Right lobe of liver (tissue), 6 donors: Measurements from ENCODE around the gene CAB39L. TPM values are rescaled to one million over a fixed set of nuclear protein-coding genes. Genes with fewer than 3 reads are reported as not detected.

Experiments
- ATAC-seq, 4 donors: fragments of 200-7000 bp; cut with Tn5 transposase; one replicate each; pipeline ENCODE4 v1.9.1; 2020; ENCODE audit warnings: mild to moderate bottlenecking in 4 of 4, moderate library complexity in 4 of 4
- DNase-seq, 3 donors: peaks; one replicate each; pipeline ENCODE4 v3.0.0-alpha.2; 2020
- H3K27ac ChIP-seq, 3 donors: fragments of 200-600 bp; one replicate each; pipeline ENCODE4 v1.8.0; 2022
- H3K27me3 ChIP-seq, 2 donors: fragments of 200-600 bp; one replicate each; pipeline ENCODE4 v1.8.0; 2022
- H3K36me3 ChIP-seq, 4 donors: fragments of 200-600 bp; sonication (generic) in 1 of 4; one replicate each; pipeline versions ENCODE4 v1.5.1 to v1.8.0; 2017 to 2022; ENCODE audit warnings: control low read depth in 1 of 4
- H3K4me1 ChIP-seq, 4 donors: fragments of 200-600 bp; sonication (generic) in 1 of 4; one replicate each; pipeline versions ENCODE4 v1.5.1 to v1.8.0; 2017 to 2022; ENCODE audit warnings: control low read depth in 1 of 4
- H3K4me3 ChIP-seq, 3 donors: fragments of 200-600 bp; one replicate each; pipeline ENCODE4 v1.8.0; 2022
- H3K9me3 ChIP-seq, 4 donors: fragments of 200-600 bp; sonication (generic) in 1 of 4; one replicate each; pipeline versions ENCODE4 v1.5.1 to v1.8.0; 2017 to 2022; ENCODE audit warnings: control low read depth in 1 of 4
- CTCF ChIP-seq, 4 donors: fragments of 200-600 bp in 3 of 4; fragments of 450-650 bp in 1 of 4; IDR thresholded peaks; one replicate each; pipeline versions ENCODE4 v1.5.1 to v1.8.0; 2016 to 2022; ENCODE audit warnings: antibody characterized with exemption in 4 of 4, mild to moderate bottlenecking in 2 of 4
- POLR2A ChIP-seq: fragments of 450-650 bp; IDR thresholded peaks from one replicate; pipeline ENCODE4 v1.6.1; 2017; ENCODE audit warnings: antibody characterized with exemption, mild to moderate bottlenecking
- WGBS: methylation state at CpG from one replicate; pipeline ENCODE4 v1.1.6; 2018; ENCODE audit warnings: low coverage, low lambda C conversion rate; ENCODE audit not compliant: insufficient coverage; ENCODE audit errors: missing lambda C conversion rate; 5-methylcytosine and 5-hydroxymethylcytosine counted together
- intact Hi-C, 2 donors: fragments of 100-400 bp; cut with DNase I; formaldehyde crosslinking; loops; one replicate each; pipeline versions ENCODE4 v1.11.2 to v1.14.1; 2022
- total RNA-seq, 6 experiments: library from RNA; depleted of rRNA in 2 of 6; stranded (reverse); fragments of >200 nt in 2 of 6; fragmentation: NEBNext Ultra II Directional in 3 of 6; extraction: Animal tissue kit (Norgen Biotek cat#: 25700) in 3 of 6; gene quantifications; one replicate each; pipeline versions ENCODE4 v1.1.0 to v1.2.4, GENCODE V29; 2016 to 2023
- donor health status: DM: no; HTN: yes; CAD: no.
- donor health status: DM: no; HTN: no; CAD: no.
- donor health status: DM: no; HTN: no; CAD: no.
- donor health status: DM: no; HTN: yes; CAD: no.
- donor health status: DM: no; HTN: yes; CAD: no.

The CAB39L gene
- total RNA-seq, 6 experiments from 2014 or later, result 1.9 to 4.1 (median 2.8) TPM

GRCh38 chr13:49305792-49306425 lies 138.0 kb downstream of the CAB39L start:
- TF ChIP-seq POLR2A (no peak), CTCF (IDR thresholded peaks at IDR 0.05) (no peak)
- Histone ChIP-seq H3K4me1 (peaks cover 0 to 9% (median 3%) of the 10 kb centered on the region in 4 donors), H3K27ac (no peak overlapping the region), H3K4me3 (no peak overlapping the region), H3K9me3 (no peaks in the 10 kb centered on the region), H3K36me3 (no peaks in the 10 kb centered on the region), H3K27me3 (no peaks in the 10 kb centered on the region)
- ATAC-seq (no peak), DNase-seq (no peak)
- intact Hi-C loops, result no loop called here
- WGBS, result 86% methylated on average over 10 of the region's 15 CpGs

- ATAC-seq, result no peak
- TF ChIP-seq POLR2A (no peak), CTCF (IDR thresholded peaks at IDR 0.05) (no peak)
- no peaks in the 10 kb centered on the region for H3K9me3 ChIP-seq
- peaks cover 0 to 9% (median 3%) of the 10 kb centered on the region in 4 donors for H3K4me1 ChIP-seq
- no peak overlapping the region for H3K4me3 ChIP-seq
- no peaks in the 10 kb centered on the region for H3K27me3 ChIP-seq
- 81% methylated on average over 16 of the region's 25 CpGs for WGBS
- intact Hi-C loops, result loop anchor here in 1 of 2 donors (5.0 kb wide), 1 partner anchor 297 kb away; no protein-coding TSS in a partner anchor
- no peaks in the 10 kb centered on the region for H3K36me3 ChIP-seq
- no peak for DNase-seq
- no peak overlapping the region for H3K27ac ChIP-seq
These were observed 138.8 kb downstream of the CAB39L start for GRCh38 chr13:49304763-49305700.

- intact Hi-C loops, result loop anchor here in 1 of 2 donors (5.0 kb wide), 1 partner anchor 298 kb away; no protein-coding TSS in a partner anchor
- TF ChIP-seq CTCF (IDR thresholded peaks at IDR 0.05), result no peak
- no peak for TF ChIP-seq POLR2A
- ATAC-seq, result no peak
- DNase-seq, result no peak
- no peaks in the 10 kb centered on the region for H3K27me3 ChIP-seq
- H3K27ac ChIP-seq, result no peak overlapping the region
- H3K4me3 ChIP-seq, result no peak overlapping the region
- WGBS, result 98% methylated on average over 10 of the region's 12 CpGs
- H3K9me3 ChIP-seq, result no peaks in the 10 kb centered on the region
- peaks cover 0 to 9% (median 3%) of the 10 kb centered on the region in 4 donors for H3K4me1 ChIP-seq
- no peaks in the 10 kb centered on the region for H3K36me3 ChIP-seq
These were observed 139.5 kb downstream of the CAB39L start for GRCh38 chr13:49304356-49304755.

- no peaks in the 10 kb centered on the region for H3K9me3 ChIP-seq
- TF ChIP-seq POLR2A, result no peak
- WGBS, result 76% methylated on average over 4 of the region's 11 CpGs
- no peak overlapping the region for H3K4me3 ChIP-seq
- H3K4me1 ChIP-seq, result peaks cover 0 to 8% (median 3%) of the 10 kb centered on the region in 4 donors
- DNase-seq (peak in 1 of 3 donors; percentile 58), ATAC-seq (peak; percentile 14 to 78 (median 50))
- intact Hi-C loops, result loop anchor here in 1 of 2 donors (5.0 kb wide), 1 partner anchor 299 kb away; no protein-coding TSS in a partner anchor
- no peaks in the 10 kb centered on the region for H3K27me3 ChIP-seq
- no peak overlapping the region for H3K27ac ChIP-seq
- no peaks in the 10 kb centered on the region for H3K36me3 ChIP-seq
These were observed 140.2 kb downstream of the CAB39L start for GRCh38 chr13:49303533-49304252.
